Measurements from ENCODE around the gene AGMAT. TPM values are rescaled to one million over a fixed set of nuclear protein-coding genes. Genes with fewer than 3 reads are reported as not detected.

The AGMAT gene
- total RNA-seq, 1 donor from 2014 or later, result not detected

DNA sequence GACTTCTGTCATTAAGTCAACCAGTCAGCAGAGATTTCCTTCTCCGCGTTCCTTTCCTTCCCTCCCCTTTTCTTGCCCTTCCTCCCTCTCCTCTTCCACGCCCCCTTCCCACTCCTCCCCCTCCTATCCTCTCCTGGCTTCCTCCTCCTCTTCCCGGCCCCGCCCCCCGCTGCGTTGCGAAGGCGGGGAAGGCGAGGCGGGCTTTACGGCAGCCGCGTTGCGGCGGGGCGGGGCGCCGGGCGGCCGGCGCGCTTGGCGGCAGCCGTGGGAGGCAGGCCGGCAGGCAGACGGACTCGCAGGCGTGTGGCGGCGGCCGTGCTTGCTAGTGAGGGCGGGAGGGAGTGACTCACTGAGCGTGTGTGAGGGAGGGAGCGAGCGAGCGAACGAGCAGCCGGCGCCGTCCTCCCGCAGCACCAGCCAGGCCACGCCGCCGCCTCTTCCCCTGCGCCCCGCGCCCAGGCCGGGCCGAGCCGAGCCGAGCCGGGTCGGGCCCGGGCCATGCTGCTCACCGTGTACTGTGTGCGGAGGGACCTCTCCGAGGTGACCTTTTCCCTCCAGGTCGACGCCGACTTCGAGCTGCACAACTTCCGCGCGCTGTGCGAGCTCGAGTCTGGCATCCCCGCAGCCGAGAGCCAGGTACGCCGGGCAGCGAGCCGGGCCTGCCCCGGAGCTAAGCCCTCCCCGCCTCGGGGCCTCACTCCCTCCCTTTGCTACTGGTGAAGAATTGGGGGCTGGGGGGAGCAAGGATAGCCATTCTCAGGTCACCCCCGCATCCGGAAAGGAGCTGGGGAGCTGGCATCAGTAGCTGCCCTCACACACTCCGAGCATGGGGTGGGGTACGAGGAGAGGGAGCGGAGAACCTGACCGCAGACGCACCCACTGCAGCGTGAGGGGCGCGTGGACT, 32.6 kb upstream of the AGMAT start, which contains the start of gene DDI2:
TSS of gene DDI2 (plus strand) at position 286 of the 904 bp plus-strand sequence. CDS start at position 499, 213 bp downstream.
- Histone ChIP-seq H3K36me3 (no peaks in the 10 kb centered on the region), H3K27me3 (ENCODE audit: low read depth) (no peaks in the 10 kb centered on the region), H3K4me1 (peaks cover 60% of the 10 kb centered on the region), H3K4me3 (peak within 1 kb of the TSS; percentile 98), H3K27ac (replicated peaks) (peak within 1 kb of the TSS; percentile 97), H3K9me3 (replicated peaks) (no peaks in the 10 kb centered on the region)
- TF ChIP-seq, protein P1, sequence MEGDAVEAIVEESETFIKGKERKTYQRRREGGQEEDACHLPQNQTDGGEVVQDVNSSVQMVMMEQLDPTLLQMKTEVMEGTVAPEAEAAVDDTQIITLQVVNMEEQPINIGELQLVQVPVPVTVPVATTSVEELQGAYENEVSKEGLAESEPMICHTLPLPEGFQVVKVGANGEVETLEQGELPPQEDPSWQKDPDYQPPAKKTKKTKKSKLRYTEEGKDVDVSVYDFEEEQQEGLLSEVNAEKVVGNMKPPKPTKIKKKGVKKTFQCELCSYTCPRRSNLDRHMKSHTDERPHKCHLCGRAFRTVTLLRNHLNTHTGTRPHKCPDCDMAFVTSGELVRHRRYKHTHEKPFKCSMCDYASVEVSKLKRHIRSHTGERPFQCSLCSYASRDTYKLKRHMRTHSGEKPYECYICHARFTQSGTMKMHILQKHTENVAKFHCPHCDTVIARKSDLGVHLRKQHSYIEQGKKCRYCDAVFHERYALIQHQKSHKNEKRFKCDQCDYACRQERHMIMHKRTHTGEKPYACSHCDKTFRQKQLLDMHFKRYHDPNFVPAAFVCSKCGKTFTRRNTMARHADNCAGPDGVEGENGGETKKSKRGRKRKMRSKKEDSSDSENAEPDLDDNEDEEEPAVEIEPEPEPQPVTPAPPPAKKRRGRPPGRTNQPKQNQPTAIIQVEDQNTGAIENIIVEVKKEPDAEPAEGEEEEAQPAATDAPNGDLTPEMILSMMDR (IDR thresholded peaks at IDR 0.05; ENCODE audit: borderline replicate concordance), result no peak
- intact Hi-C loops (cut with micrococcal nuclease), result no loop called here
- DNase-seq, result peak; percentile 97

DNA sequence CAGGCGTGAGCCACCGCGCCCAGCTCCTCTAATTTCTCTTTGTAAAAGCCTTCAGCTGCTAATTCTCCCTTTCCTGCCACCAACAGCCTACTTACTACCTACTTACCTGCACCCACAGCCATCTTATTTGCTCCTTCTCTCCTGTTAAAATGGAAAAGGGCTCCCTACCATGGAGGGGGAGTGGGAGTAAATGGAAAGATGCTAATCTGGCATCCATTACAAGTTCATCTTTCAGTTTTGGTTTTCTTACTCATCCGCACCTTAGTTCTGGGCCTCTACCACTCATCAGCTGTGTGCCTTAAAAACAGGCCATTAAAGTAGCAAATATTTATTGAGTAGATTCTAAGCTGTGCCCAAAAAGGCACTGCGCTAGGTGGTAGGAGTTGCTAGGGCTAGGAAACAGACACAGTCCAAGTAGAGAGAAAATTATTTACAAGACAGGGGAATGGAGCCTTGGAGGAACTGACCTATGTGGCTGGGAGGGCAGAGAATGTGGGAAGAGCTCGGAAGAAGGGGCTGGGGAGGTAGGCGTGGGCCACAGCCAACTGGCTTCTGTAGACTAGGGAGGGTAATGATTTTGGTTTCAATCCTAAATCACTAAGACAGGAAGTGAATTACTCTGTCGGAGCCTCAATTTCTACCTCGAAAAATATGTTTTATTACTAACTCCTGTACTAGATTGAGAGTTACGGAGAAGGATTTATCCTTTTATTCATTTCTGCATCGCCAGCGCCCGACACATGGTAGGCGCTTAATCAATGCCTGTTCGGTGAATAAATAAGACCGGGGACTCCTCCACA, 31.7 kb upstream of the AGMAT start:
- Histone ChIP-seq H3K4me3 (peak overlapping the region; percentile 98), H3K4me1 (peaks cover 52% of the 10 kb centered on the region), H3K36me3 (no peaks in the 10 kb centered on the region), H3K9me3 (replicated peaks) (no peaks in the 10 kb centered on the region), H3K27me3 (ENCODE audit: low read depth) (no peaks in the 10 kb centered on the region), H3K27ac (replicated peaks) (peak overlapping the region; percentile 97)
- intact Hi-C loops (cut with micrococcal nuclease), result no loop called here
- TF ChIP-seq, protein P1 (IDR thresholded peaks at IDR 0.05; ENCODE audit: borderline replicate concordance), result no peak
- DNase-seq, result no peak

DNA sequence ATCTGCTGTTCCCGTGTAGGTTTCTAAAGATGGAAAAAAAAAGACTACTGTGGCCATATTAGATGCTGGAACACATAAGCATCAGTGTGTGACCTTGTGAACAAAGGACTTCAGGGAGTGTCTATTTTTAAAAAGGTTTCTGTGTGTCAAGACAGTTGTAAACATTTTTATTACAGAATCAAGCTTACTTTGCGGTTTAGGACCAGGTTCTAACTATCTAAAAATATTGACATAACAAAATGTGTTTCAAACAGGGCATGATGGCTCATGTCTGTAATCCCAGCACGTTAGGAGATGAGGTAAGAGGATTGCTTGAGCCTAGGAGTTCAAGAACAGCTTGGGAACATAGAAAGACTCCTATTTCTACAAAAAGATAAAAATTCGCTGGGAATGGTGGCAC, 25.3 kb upstream of the AGMAT start:
- H3K27ac ChIP-seq (replicated peaks), result no peak overlapping the region
- no peaks in the 10 kb centered on the region for H3K27me3 ChIP-seq (ENCODE audit: low read depth)
- peaks cover 4% of the 10 kb centered on the region for H3K9me3 ChIP-seq (replicated peaks)
- H3K36me3 ChIP-seq, result no peaks in the 10 kb centered on the region
- intact Hi-C loops (cut with micrococcal nuclease), result no loop called here
- no peak for DNase-seq
- TF ChIP-seq, protein P1 (IDR thresholded peaks at IDR 0.05; ENCODE audit: borderline replicate concordance), result no peak
- H3K4me1 ChIP-seq, result no peaks in the 10 kb centered on the region
- no peak overlapping the region for H3K4me3 ChIP-seq

DNA sequence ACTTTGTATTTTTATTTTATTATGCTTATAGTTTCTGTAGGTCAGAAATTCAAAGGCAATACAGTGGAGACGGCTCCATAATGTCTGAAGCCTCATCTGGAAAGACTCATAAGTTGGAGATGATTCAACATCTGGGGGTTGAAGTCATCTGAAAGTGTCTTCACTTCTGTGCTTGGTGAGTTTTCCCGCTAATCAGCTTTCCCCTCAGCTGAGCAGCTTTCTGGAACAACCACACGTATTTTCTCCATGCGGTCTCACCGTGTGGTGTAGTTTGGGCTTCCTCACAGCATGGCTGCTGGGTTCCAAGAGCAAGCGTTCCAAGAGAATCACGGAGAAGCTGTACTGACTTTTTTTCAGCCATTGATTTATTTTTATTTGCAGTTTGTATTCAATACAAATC, 24.8 kb upstream of the AGMAT start:
- DNase-seq, result no peak
- Histone ChIP-seq H3K27ac (replicated peaks) (no peak overlapping the region), H3K4me3 (no peak overlapping the region), H3K9me3 (replicated peaks) (peaks cover 4% of the 10 kb centered on the region), H3K4me1 (no peaks in the 10 kb centered on the region), H3K27me3 (ENCODE audit: low read depth) (no peaks in the 10 kb centered on the region), H3K36me3 (no peaks in the 10 kb centered on the region)
- intact Hi-C loops (cut with micrococcal nuclease), result loop anchor here (10.0 kb wide), 1 partner anchor 65 kb away; no protein-coding TSS in a partner anchor
- TF ChIP-seq, protein P1 (IDR thresholded peaks at IDR 0.05; ENCODE audit: borderline replicate concordance), result no peak

Measured in left ventricle myocardium inferior (tissue), 1 donor.